Caco-2 (cell line): ENCODE data around the gene IER5L. TPM values are rescaled to one million over a fixed set of nuclear protein-coding genes. Genes with fewer than 3 reads are reported as not detected.
"Not testable (repeated sequence)": the region's sequence is repeated elsewhere in the genome, so short reads cannot be mapped to it uniquely, and the experiment has no call there.

Experiments used
- BruUV-seq: library from RNA; stranded (reverse); fragments of 400-500 nt; replicated peaks from 2 replicates; lab custom pipeline; 2021; lab: Mats Ljungman, UMichigan
- CTCF ChIA-PET: fragments of 300-600 bp; sonication (Branson Sonifier 250); formaldehyde crosslinking; loops from one replicate; lab custom pipeline; 2022; ENCODE audit warnings: antibody characterized with exemption; lab: Charles Lee
- POLR2A ChIA-PET: fragments of 300-600 bp; sonication (Branson Sonifier 250); formaldehyde crosslinking; loops from one replicate; lab custom pipeline; 2022; ENCODE audit warnings: antibody characterized with exemption; lab: Charles Lee
- DNase-seq, 2 experiments: peaks; one replicate each; pipeline versions ENCODE4 v3.0.0 to v3.0.0-alpha.2; 2020 to 2022
- H3K27me3 ChIP-seq: replicated peaks from 2 replicates; pipeline ENCODE4 v1.6.0; 2011; ENCODE audit warnings: low read length; ENCODE audit not compliant: control insufficient read depth, insufficient read depth
- H3K36me3 ChIP-seq: 2 replicates; pipeline ENCODE4 v1.5.1; 2011; ENCODE audit warnings: low read length; ENCODE audit not compliant: control insufficient read depth, insufficient read depth
- H3K4me1 ChIP-seq: fragments of 250-450 bp; sonication (Bioruptor Pico); 2 replicates; pipeline ENCODE4 v1.5.1; 2020; ENCODE audit warnings: mild to moderate bottlenecking
- H3K4me3 ChIP-seq: 2 replicates; pipeline ENCODE4 v1.5.1; 2011; ENCODE audit warnings: low read depth, mild to moderate bottlenecking, control low read depth, low read length
- H3K9me3 ChIP-seq: fragments of 250-450 bp; sonication (Bioruptor Pico); 2 replicates; pipeline ENCODE4 v1.5.1; 2020; ENCODE audit warnings: mild to moderate bottlenecking, moderate library complexity
- H3K27ac Mint-ChIP-seq: one replicate; pipeline ENCODE4 v1.8.0; 2022; ENCODE audit warnings: mixed read lengths; ENCODE audit not compliant: unreplicated experiment
- H3K27me3 Mint-ChIP-seq: one replicate; pipeline ENCODE4 v1.8.0; 2022; ENCODE audit warnings: mixed read lengths; ENCODE audit not compliant: insufficient read depth, unreplicated experiment
- H3K36me3 Mint-ChIP-seq: one replicate; pipeline ENCODE4 v1.8.0; 2022; ENCODE audit warnings: mild to moderate bottlenecking, mixed read lengths; ENCODE audit not compliant: insufficient read depth, unreplicated experiment
- H3K4me1 Mint-ChIP-seq: one replicate; pipeline ENCODE4 v1.8.0; 2022; ENCODE audit warnings: low read depth, mixed read lengths; ENCODE audit not compliant: unreplicated experiment
- H3K4me3 Mint-ChIP-seq: one replicate; pipeline ENCODE4 v1.8.0; 2022; ENCODE audit warnings: mild to moderate bottlenecking, moderate library complexity, mixed read lengths; ENCODE audit not compliant: unreplicated experiment
- H3K9me3 Mint-ChIP-seq: one replicate; pipeline ENCODE4 v1.8.0; 2022; ENCODE audit warnings: mixed read lengths; ENCODE audit not compliant: unreplicated experiment
- CTCF ChIP-seq, 2 experiments: fragments of 200-600 bp in 1 of 2; IDR thresholded peaks; 1 replicate in 1 of 2; 2 replicates in 1 of 2; pipeline versions ENCODE4 v1.5.1 to v1.8.0; 2011 to 2022; ENCODE audit warnings: antibody characterized with exemption in 1 of 2, control low read depth in 1 of 2, inconsistent platforms in 1 of 2, low read depth in 1 of 2, low read length in 1 of 2, mild to moderate bottlenecking in 1 of 2, moderate library complexity in 1 of 2; ENCODE audit not compliant: insufficient read depth in 1 of 2, severe bottlenecking in 1 of 2, unreplicated experiment in 1 of 2
- intact Hi-C: fragments of 100-400 bp; cut with micrococcal nuclease; formaldehyde crosslinking; loops from one replicate; pipeline ENCODE4 v1.10.0; 2022; ENCODE audit not compliant: unreplicated experiment
- total RNA-seq: library from RNA; stranded (reverse); gene quantifications from 2 replicates; pipeline ENCODE4 v1.2.3, GENCODE V29; 2022

IER5L gene
- total RNA-seq, 1 experiment from 2014 or later: 3.9 TPM

- ChIA-PET CTCF (no interaction called here), POLR2A (interaction anchor here (0.6 kb wide), 1 partner anchor 21 kb away, joined by 3 read pairs; no protein-coding TSS in a partner anchor)
- Mint-ChIP-seq H3K27ac (no peak overlapping the region), H3K4me1 (no peaks in the 10 kb centered on the region), H3K9me3 (no peaks in the 10 kb centered on the region), H3K4me3 (no peak overlapping the region), H3K36me3 (no peaks in the 10 kb centered on the region), H3K27me3 (no peaks in the 10 kb centered on the region)
- H3K36me3 ChIP-seq: no peaks in the 10 kb centered on the region
- no peaks in the 10 kb centered on the region for H3K27me3 ChIP-seq
- H3K4me1 ChIP-seq: peaks cover 5% of the 10 kb centered on the region; the same call in 1 of the 2 replicates
- no peaks in the 10 kb centered on the region for H3K9me3 ChIP-seq
- no peak for DNase-seq
- no peak for TF ChIP-seq CTCF (IDR thresholded peaks at IDR 0.05; ENCODE audit: insufficient read depth in 1 of 2, low read depth in 1 of 2, low read length in 1 of 2, severe bottlenecking in 1 of 2, unreplicated experiment in 1 of 2)
- intact Hi-C loops: no loop called here
- H3K4me3 ChIP-seq: no peak overlapping the region
- BruUV-seq: no TSS peak
Measured at GRCh38 chr9:129198319-129199043, 20.4 kb upstream of the IER5L start.

- ChIA-PET POLR2A (no interaction called here), CTCF (no interaction called here)
- H3K27ac Mint-ChIP-seq: no peak overlapping the region
- no peaks in the 10 kb centered on the region for H3K27me3 Mint-ChIP-seq
- Histone ChIP-seq H3K36me3 (no peaks in the 10 kb centered on the region), H3K9me3 (no peaks in the 10 kb centered on the region), H3K27me3 (no peaks in the 10 kb centered on the region), H3K4me3 (no peak overlapping the region), H3K4me1 (peaks cover 5% of the 10 kb centered on the region; the same call in 1 of the 2 replicates)
- no peaks in the 10 kb centered on the region for H3K4me1 Mint-ChIP-seq
- no TSS peak for BruUV-seq
- TF ChIP-seq CTCF (IDR thresholded peaks at IDR 0.05; ENCODE audit: insufficient read depth in 1 of 2, low read depth in 1 of 2, low read length in 1 of 2, severe bottlenecking in 1 of 2, unreplicated experiment in 1 of 2): no peak
- H3K9me3 Mint-ChIP-seq: no peaks in the 10 kb centered on the region
- H3K4me3 Mint-ChIP-seq: no peak overlapping the region
- DNase-seq: no peak
- no peaks in the 10 kb centered on the region for H3K36me3 Mint-ChIP-seq
- intact Hi-C loops: no loop called here
Measured at GRCh38 chr9:129197978-129198318, 19.9 kb upstream of the IER5L start.

GRCh38 chr9:129197045-129197444, 19.0 kb upstream of the IER5L start:
- H3K27ac Mint-ChIP-seq, H3K27me3 Mint-ChIP-seq, H3K4me3 Mint-ChIP-seq, POLR2A ChIA-PET, H3K9me3 Mint-ChIP-seq, BruUV-seq, DNase-seq, H3K36me3 Mint-ChIP-seq, H3K27me3 ChIP-seq, H3K4me3 ChIP-seq, intact Hi-C loops, H3K9me3 ChIP-seq, H3K4me1 ChIP-seq, CTCF ChIA-PET, H3K4me1 Mint-ChIP-seq, H3K36me3 ChIP-seq: not testable (repeated sequence)
